H9 (cell line): ENCODE data around the gene DMAC2L. TPM values are rescaled to one million over a fixed set of nuclear protein-coding genes. Genes with fewer than 3 reads are reported as not detected.

Experiments used
- DNase-seq: peaks from one replicate; pipeline ENCODE4 v3.0.0-alpha.2; 2017
- H2AFZ ChIP-seq: one replicate; pipeline ENCODE4 v1.6.1; 2013; ENCODE audit warnings: mild to moderate bottlenecking, low read length, control low read depth, moderate library complexity
- H2AK5ac ChIP-seq: 2 replicates; pipeline ENCODE4 v1.6.1; 2013; ENCODE audit warnings: low read length, control low read depth, mixed read lengths; ENCODE audit not compliant: insufficient read length
- H2BK120ac ChIP-seq: one replicate; pipeline ENCODE4 v1.6.1; 2013; ENCODE audit warnings: low read depth, mild to moderate bottlenecking, low read length, control low read depth, inconsistent platforms; ENCODE audit not compliant: poor library complexity, severe bottlenecking
- H2BK12ac ChIP-seq: 2 replicates; pipeline ENCODE4 v1.6.1; 2013; ENCODE audit warnings: low read length, control low read depth, mixed read lengths, low read depth; ENCODE audit not compliant: insufficient read length
- H2BK15ac ChIP-seq: 2 replicates; pipeline ENCODE4 v1.6.1; 2013; ENCODE audit warnings: low read depth, low read length, control low read depth
- H2BK20ac ChIP-seq: one replicate; pipeline ENCODE4 v1.6.1; 2013; ENCODE audit warnings: low read depth, mild to moderate bottlenecking, low read length, control low read depth, inconsistent platforms; ENCODE audit not compliant: poor library complexity, severe bottlenecking
- H2BK5ac ChIP-seq: 2 replicates; pipeline ENCODE4 v1.6.1; 2013; ENCODE audit warnings: low read length, control low read depth, mixed read lengths; ENCODE audit not compliant: insufficient read length
- H3K14ac ChIP-seq: 2 replicates; pipeline ENCODE4 v1.6.1; 2013; ENCODE audit warnings: low read length, control low read depth; ENCODE audit not compliant: insufficient read depth
- H3K18ac ChIP-seq: 2 replicates; pipeline ENCODE4 v1.6.1; 2013; ENCODE audit warnings: low read depth, mild to moderate bottlenecking, mixed read lengths, low read length, control low read depth; ENCODE audit not compliant: insufficient read length
- H3K23ac ChIP-seq: 2 replicates; pipeline ENCODE4 v1.6.1; 2013; ENCODE audit warnings: low read length, control low read depth, mixed read lengths, low read depth; ENCODE audit not compliant: insufficient read length
- H3K23me2 ChIP-seq: 2 replicates; pipeline ENCODE4 v1.6.1; 2013; ENCODE audit warnings: low read depth, mild to moderate bottlenecking, mixed read lengths, low read length, control low read depth; ENCODE audit not compliant: insufficient read length, poor library complexity, severe bottlenecking
- H3K27ac ChIP-seq: 2 replicates; pipeline ENCODE4 v1.5.1; 2013; ENCODE audit warnings: low read length, control low read depth, mixed read lengths, low read depth; ENCODE audit not compliant: insufficient read length
- H3K27me3 ChIP-seq: 2 replicates; pipeline ENCODE4 v1.6.1; 2013; ENCODE audit warnings: low read length, control low read depth, inconsistent platforms; ENCODE audit not compliant: insufficient read depth
- H3K4ac ChIP-seq: 2 replicates; pipeline ENCODE4 v1.6.1; 2013; ENCODE audit warnings: low read depth, mild to moderate bottlenecking, control low read depth, inconsistent platforms, low read length, moderate library complexity
- H3K4me1 ChIP-seq: 2 replicates; pipeline ENCODE4 v1.6.1; 2013; ENCODE audit warnings: low read length, control low read depth, inconsistent platforms; ENCODE audit not compliant: insufficient read depth
- H3K4me2 ChIP-seq: 2 replicates; pipeline ENCODE4 v1.6.1; 2013; ENCODE audit warnings: low read length, control low read depth, mixed read lengths; ENCODE audit not compliant: insufficient read length, insufficient read depth
- H3K56ac ChIP-seq: 2 replicates; pipeline ENCODE4 v1.6.1; 2013; ENCODE audit warnings: low read depth, mild to moderate bottlenecking, mixed read lengths, low read length, control low read depth; ENCODE audit not compliant: insufficient read length
- H3K79me1 ChIP-seq: 2 replicates; pipeline ENCODE4 v1.6.1; 2013; ENCODE audit warnings: low read depth, mild to moderate bottlenecking, moderate library complexity, low read length, control low read depth, inconsistent platforms; ENCODE audit not compliant: insufficient read depth, poor library complexity, severe bottlenecking
- H3K79me2 ChIP-seq: 2 replicates; pipeline ENCODE4 v1.6.1; 2013; ENCODE audit warnings: low read length, control low read depth, inconsistent platforms; ENCODE audit not compliant: insufficient read depth
- H3K9ac ChIP-seq: 2 replicates; pipeline ENCODE4 v1.6.1; 2013; ENCODE audit warnings: low read length, control low read depth, mixed read lengths; ENCODE audit not compliant: insufficient read length; ENCODE audit errors: extremely low read depth
- H3K9me3 ChIP-seq: one replicate; pipeline ENCODE4 v1.6.1; 2013; ENCODE audit warnings: low read depth, low read length, inconsistent platforms; ENCODE audit not compliant: control insufficient read depth
- H3T11ph ChIP-seq: one replicate; pipeline ENCODE4 v1.6.1; 2013; ENCODE audit warnings: mild to moderate bottlenecking, low read length, control low read depth, inconsistent platforms
- H4K20me1 ChIP-seq: one replicate; pipeline ENCODE4 v1.6.1; 2013; ENCODE audit not compliant: control insufficient read depth, insufficient read length, insufficient read depth
- H4K5ac ChIP-seq: 2 replicates; pipeline ENCODE4 v1.6.1; 2013; ENCODE audit warnings: low read depth, mild to moderate bottlenecking, mixed read lengths, low read length, control low read depth; ENCODE audit not compliant: insufficient read length
- H4K8ac ChIP-seq: replicated peaks from 2 replicates; pipeline ENCODE4 v1.6.1; 2013; ENCODE audit warnings: low read length, control low read depth, mixed read lengths, low read depth; ENCODE audit not compliant: insufficient read length
- H4K91ac ChIP-seq: 2 replicates; pipeline ENCODE4 v1.6.1; 2013; ENCODE audit warnings: low read depth, mild to moderate bottlenecking, moderate library complexity, mixed read lengths, low read length, control low read depth; ENCODE audit not compliant: insufficient read length
- H3K27ac Mint-ChIP-seq, 3 experiments: 2 replicates in 2 of 3; 3 replicates in 1 of 3; pipeline ENCODE4 v1.8.0; 2020 to 2021; ENCODE audit warnings: mixed read lengths in 3 of 3, mild to moderate bottlenecking in 1 of 3, moderate library complexity in 1 of 3
- H3K27me3 Mint-ChIP-seq: 2 replicates; pipeline ENCODE4 v1.8.0; 2021; ENCODE audit warnings: low read depth, mild to moderate bottlenecking, moderate library complexity, mixed read lengths
- H3K36me3 Mint-ChIP-seq, 3 experiments: 2 replicates in 2 of 3; 3 replicates in 1 of 3; pipeline ENCODE4 v1.8.0; 2020 to 2021; ENCODE audit warnings: low read depth in 3 of 3, mixed read lengths in 3 of 3; ENCODE audit not compliant: insufficient read depth in 1 of 3
- H3K4me1 Mint-ChIP-seq, 2 experiments: 2 replicates each; pipeline ENCODE4 v1.8.0; 2020; ENCODE audit warnings: mixed read lengths in 2 of 2
- H3K4me3 Mint-ChIP-seq, 2 experiments: 2 replicates in 1 of 2; 3 replicates in 1 of 2; pipeline ENCODE4 v1.8.0; 2020 to 2021; ENCODE audit warnings: mild to moderate bottlenecking in 2 of 2, mixed read lengths in 2 of 2, moderate library complexity in 1 of 2
- H3K9me3 Mint-ChIP-seq, 2 experiments: 2 replicates in 1 of 2; 3 replicates in 1 of 2; pipeline ENCODE4 v1.8.0; 2020; ENCODE audit warnings: mild to moderate bottlenecking in 2 of 2, mixed read lengths in 2 of 2, moderate library complexity in 1 of 2
- CTCF ChIP-seq: fragments of 200-600 bp; sonication (generic); conservative IDR thresholded peaks from 3 replicates; pipeline ENCODE4 v1.8.0; 2021; ENCODE audit warnings: antibody characterized with exemption, mild to moderate bottlenecking
- WGBS: extraction: QIAGEN DNeasy Blood & Tissue Kit; methylation state at CpG from one replicate; pipeline ENCODE4 v1.1.7; 2013; ENCODE audit warnings: missing lambda C conversion rate, low lambda C conversion rate, mixed read lengths; ENCODE audit not compliant: insufficient read length; ENCODE audit errors: extremely low coverage; 5-methylcytosine and 5-hydroxymethylcytosine counted together
- total RNA-seq: library from RNA; stranded (reverse); gene quantifications from 2 replicates; pipeline ENCODE4 v1.2.1, GENCODE V29; 2021

Gene DMAC2L
- total RNA-seq, 1 experiment from 2014 or later: 22.4 TPM

- Mint-ChIP-seq H3K27me3 (no peaks in the 10 kb centered on the region), H3K9me3 (no peaks in the 10 kb centered on the region), H3K27ac (no peak overlapping the region), H3K4me1 (no peaks in the 10 kb centered on the region), H3K36me3 (peaks cover 1 to 15% (median 9%) of the 10 kb centered on the region in 3 experiments; a peak in 4 of 7 replicates), H3K4me3 (no peak overlapping the region)
- Histone ChIP-seq H3T11ph (no peak overlapping the region), H3K9me3 (no peaks in the 10 kb centered on the region), H2BK20ac (no peak overlapping the region), H4K5ac (no peak overlapping the region), H3K4me1 (no peaks in the 10 kb centered on the region), H3K23ac (no peak overlapping the region), H3K27ac (no peak overlapping the region), H4K8ac (no peak overlapping the region), H2BK120ac (no peak overlapping the region), H2BK5ac (no peak overlapping the region), H2BK15ac (no peak overlapping the region), H3K14ac (no peak overlapping the region), H3K18ac (no peak overlapping the region), H3K23me2 (no peaks in the 10 kb centered on the region), H4K91ac (no peak overlapping the region), H3K79me1 (no peaks in the 10 kb centered on the region), H3K9ac (no peak overlapping the region), H3K4me2 (no peak overlapping the region), H3K27me3 (no peaks in the 10 kb centered on the region), H2BK12ac (no peak overlapping the region), H4K20me1 (no peaks in the 10 kb centered on the region), H2AFZ (no peak overlapping the region), H3K4ac (no peak overlapping the region), H3K56ac (no peak overlapping the region), H2AK5ac (no peak overlapping the region), H3K79me2 (no peaks in the 10 kb centered on the region)
- WGBS: no CpG with 5 or more reads among the region's 6 CpGs
- no peak for DNase-seq
- no peak for TF ChIP-seq CTCF
Measured at GRCh38 chr14:50270932-50271331, 41.2 kb upstream of the DMAC2L start.
